Sigmoid colon (tissue), 7 donors: ENCODE data around the gene EML3. TPM values are rescaled to one million over a fixed set of nuclear protein-coding genes. Genes with fewer than 3 reads are reported as not detected.

ENCODE experiments used
- DNase-seq: peaks from one replicate; pipeline ENCODE4 v3.0.0-alpha.2; 2019
- H3K27ac ChIP-seq, 4 donors: fragments of 200-600 bp; sonication (generic); one replicate each; pipeline ENCODE4 v1.5.1; 2016 to 2019; ENCODE audit warnings: mild to moderate bottlenecking in 1 of 4
- H3K27me3 ChIP-seq, 3 donors: fragments of 200-600 bp; sonication (generic); one replicate each; pipeline ENCODE4 v1.5.1; 2019; ENCODE audit warnings: mild to moderate bottlenecking in 1 of 3
- H3K36me3 ChIP-seq, 4 donors: fragments of 200-600 bp; sonication (generic); one replicate each; pipeline ENCODE4 v1.5.1; 2016 to 2019
- H3K4me1 ChIP-seq, 4 donors: fragments of 200-600 bp; sonication (generic); one replicate each; pipeline ENCODE4 v1.5.1; 2017 to 2019
- H3K4me3 ChIP-seq, 4 donors: fragments of 200-600 bp; sonication (generic); one replicate each; pipeline ENCODE4 v1.5.1; 2017 to 2019; ENCODE audit warnings: mild to moderate bottlenecking in 2 of 4, moderate library complexity in 1 of 4
- H3K9me3 ChIP-seq, 4 donors: fragments of 200-600 bp in 3 of 4; sonication (generic) in 3 of 4; one replicate each; pipeline versions ENCODE4 v1.5.1 to v1.6.1; 2013 to 2019
- EP300 ChIP-seq, 4 donors: sonication (generic); formaldehyde crosslinking; IDR thresholded peaks; one replicate each; pipeline ENCODE4 v1.6.1; 2017; ENCODE audit warnings: antibody characterized with exemption in 4 of 4
- POLR2A ChIP-seq, 2 donors: fragments of 450-650 bp; IDR thresholded peaks; one replicate each; pipeline ENCODE4 v1.6.1; 2016; ENCODE audit warnings: antibody characterized with exemption in 2 of 2, mild to moderate bottlenecking in 2 of 2, moderate library complexity in 2 of 2
- POLR2AphosphoS5 ChIP-seq, 4 donors: sonication (generic); formaldehyde crosslinking; IDR thresholded peaks; one replicate each; pipeline ENCODE4 v1.6.1; 2017; ENCODE audit warnings: antibody characterized with exemption in 4 of 4
- WGBS, 2 donors: extraction: QIAGEN DNeasy Blood & Tissue Kit; methylation state at CpG; one replicate each; pipeline ENCODE4 v1.1.7; 2013; 5-methylcytosine and 5-hydroxymethylcytosine counted together
- intact Hi-C: fragments of 100-400 bp; cut with DNase I; formaldehyde crosslinking; loops from one replicate; pipeline ENCODE4 v1.15.1; 2023
- polyA plus RNA-seq, 3 donors: library from polyadenylated mRNA; stranded (reverse); fragments of 200-250 nt; gene quantifications; one replicate each; pipeline ENCODE4 v1.2.3, GENCODE V29; 2013
- total RNA-seq, 4 donors: library from RNA; depleted of rRNA; stranded (reverse); fragments of >200 nt; gene quantifications; one replicate each; pipeline ENCODE4 v1.1.0, GENCODE V29; 2016
- TF ChIP-seq, protein P1 (sequence below), 4 experiments: fragments of 450-650 bp in 3 of 4; fragments of 200-600 bp in 1 of 4; IDR thresholded peaks; one replicate each; pipeline ENCODE4 v1.5.1; 2016 to 2019; ENCODE audit warnings: antibody characterized with exemption in 4 of 4, mild to moderate bottlenecking in 3 of 4, moderate library complexity in 2 of 4
- donor health status: healthy with polysubstance abuse.
- donor health status: Bipolar disorder and iron deficiency.
- donor health status: healthy.

Gene EML3
- total and polyA plus RNA-seq, 7 donors = 10.6 to 50.7 (median 26.3) TPM

- DNase-seq = no peak
- TF ChIP-seq POLR2A (IDR thresholded peaks at IDR 0.05) = no peak
- TF ChIP-seq EP300 (IDR thresholded peaks at IDR 0.05) = no peak
- TF ChIP-seq, protein P1, sequence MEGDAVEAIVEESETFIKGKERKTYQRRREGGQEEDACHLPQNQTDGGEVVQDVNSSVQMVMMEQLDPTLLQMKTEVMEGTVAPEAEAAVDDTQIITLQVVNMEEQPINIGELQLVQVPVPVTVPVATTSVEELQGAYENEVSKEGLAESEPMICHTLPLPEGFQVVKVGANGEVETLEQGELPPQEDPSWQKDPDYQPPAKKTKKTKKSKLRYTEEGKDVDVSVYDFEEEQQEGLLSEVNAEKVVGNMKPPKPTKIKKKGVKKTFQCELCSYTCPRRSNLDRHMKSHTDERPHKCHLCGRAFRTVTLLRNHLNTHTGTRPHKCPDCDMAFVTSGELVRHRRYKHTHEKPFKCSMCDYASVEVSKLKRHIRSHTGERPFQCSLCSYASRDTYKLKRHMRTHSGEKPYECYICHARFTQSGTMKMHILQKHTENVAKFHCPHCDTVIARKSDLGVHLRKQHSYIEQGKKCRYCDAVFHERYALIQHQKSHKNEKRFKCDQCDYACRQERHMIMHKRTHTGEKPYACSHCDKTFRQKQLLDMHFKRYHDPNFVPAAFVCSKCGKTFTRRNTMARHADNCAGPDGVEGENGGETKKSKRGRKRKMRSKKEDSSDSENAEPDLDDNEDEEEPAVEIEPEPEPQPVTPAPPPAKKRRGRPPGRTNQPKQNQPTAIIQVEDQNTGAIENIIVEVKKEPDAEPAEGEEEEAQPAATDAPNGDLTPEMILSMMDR (IDR thresholded peaks at IDR 0.05) = no peak
- TF ChIP-seq POLR2AphosphoS5 (IDR thresholded peaks at IDR 0.05) = no peak
Measured at GRCh38 chr11:62575837-62576236, 36.7 kb downstream of the EML3 start.

DNA sequence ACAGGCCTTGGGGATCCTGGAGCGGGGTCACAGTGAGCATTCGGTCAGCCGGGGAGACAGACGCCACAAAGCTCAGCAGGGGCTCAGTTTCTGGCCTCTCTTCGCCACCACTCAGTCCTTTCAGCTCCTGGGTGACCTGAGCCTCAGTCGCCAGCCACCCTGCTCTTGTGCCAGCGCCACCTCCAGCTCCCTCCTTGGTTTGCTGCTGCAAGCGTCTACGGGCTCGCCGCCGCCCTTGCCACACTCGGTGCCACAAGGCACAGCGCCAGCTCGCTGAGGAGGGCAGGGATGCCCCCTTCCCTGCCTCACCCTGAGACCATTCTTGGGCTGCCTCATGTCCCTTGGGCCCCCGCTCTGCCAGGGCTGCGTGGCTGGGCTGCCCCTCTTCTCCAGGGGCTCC lies 37.4 kb downstream of the EML3 start:
- Histone ChIP-seq H3K36me3 (peaks cover 4 to 64% (median 34%) of the 10 kb centered on the region in 4 donors), H3K4me1 (peaks cover 0 to 47% (median 35%) of the 10 kb centered on the region in 4 donors), H3K4me3 (peak overlapping the region in 3 of 4 donors; percentile 64 to 92 (median 75)), H3K27ac (peak overlapping the region; percentile 91 to 94 (median 93)), H3K9me3 (no peaks in the 10 kb centered on the region), H3K27me3 (no peaks in the 10 kb centered on the region)
- TF ChIP-seq POLR2A (IDR thresholded peaks at IDR 0.05) (no peak), POLR2AphosphoS5 (IDR thresholded peaks at IDR 0.05) (no peak), EP300 (IDR thresholded peaks at IDR 0.05) (no peak)
- TF ChIP-seq, protein P1 (IDR thresholded peaks at IDR 0.05) = no peak
- 33 to 65% methylated on average over 17 of the region's 17 CpGs for WGBS, 2 donors
- no peak for DNase-seq
- intact Hi-C loops = loop anchor here (2.0 kb wide), 1 partner anchor 16 kb away; the partner anchor contains the start of gene TUT1

More at GRCh38 chr11:62575837-62576236, 36.7 kb downstream of the EML3 start:
- peaks cover 0 to 41% (median 35%) of the 10 kb centered on the region in 4 donors for H3K4me1 ChIP-seq
- no peaks in the 10 kb centered on the region for H3K9me3 ChIP-seq
- WGBS, 2 donors = 92 to 93% methylated on average over 14 of the region's 14 CpGs
- peak overlapping the region in 1 of 4 donors; percentile 64 for H3K4me3 ChIP-seq
- H3K36me3 ChIP-seq = peaks cover 0 to 63% (median 29%) of the 10 kb centered on the region in 4 donors
- intact Hi-C loops = loop anchor here (2.0 kb wide), 1 partner anchor 15 kb away; the partner anchor contains the start of gene TUT1
- peak overlapping the region; percentile 91 to 94 (median 93) for H3K27ac ChIP-seq
- H3K27me3 ChIP-seq = no peaks in the 10 kb centered on the region

DNA sequence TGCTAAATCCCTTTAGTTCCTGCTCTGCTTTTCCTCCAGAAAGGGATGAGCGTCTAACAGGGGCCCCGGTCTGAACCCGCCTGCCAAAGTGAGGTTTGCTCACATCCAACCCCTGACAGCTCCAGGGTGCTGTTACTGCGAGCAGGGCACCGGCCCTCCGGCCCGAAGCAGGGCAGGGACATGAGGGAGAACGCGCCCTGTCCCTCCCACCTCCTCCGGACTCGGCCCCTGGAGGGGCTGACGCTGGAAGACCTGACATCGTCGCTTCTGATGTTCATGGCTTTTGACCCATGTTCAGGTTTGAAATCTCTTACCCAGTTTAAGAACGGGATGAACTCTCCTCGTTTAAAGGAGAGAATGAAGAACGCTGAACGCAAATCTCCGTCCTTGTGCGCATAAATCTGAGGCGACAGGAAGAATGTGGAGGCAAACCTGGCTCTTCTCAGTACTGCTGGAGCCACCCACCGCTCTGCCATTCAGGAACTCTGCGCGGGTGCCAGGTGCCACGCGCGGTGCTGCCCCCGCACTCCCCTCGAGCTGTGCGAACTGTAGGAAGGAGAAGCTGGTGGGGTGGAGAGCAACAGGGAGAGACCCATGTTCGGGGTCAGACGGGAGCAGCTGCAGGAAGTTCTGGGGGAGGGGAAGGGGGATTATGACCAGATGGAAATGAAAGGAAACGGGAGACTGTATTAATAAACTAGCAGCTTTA lies 38.1 kb downstream of the EML3 start:
- Histone ChIP-seq H3K27ac (peak overlapping the region; percentile 91 to 94 (median 93)), H3K4me3 (peak overlapping the region; percentile 43 to 92 (median 70)), H3K36me3 (peaks cover 4 to 64% (median 39%) of the 10 kb centered on the region in 4 donors), H3K27me3 (no peaks in the 10 kb centered on the region), H3K4me1 (peaks cover 0 to 53% (median 35%) of the 10 kb centered on the region in 4 donors), H3K9me3 (no peaks in the 10 kb centered on the region)
- intact Hi-C loops = loop anchor here (2.0 kb wide), 1 partner anchor 16 kb away; the partner anchor contains the start of gene TUT1
- DNase-seq = no peak
- TF ChIP-seq POLR2AphosphoS5 (IDR thresholded peaks at IDR 0.05) (peak in 3 of 4 donors; percentile 28 to 55 (median 48)), EP300 (IDR thresholded peaks at IDR 0.05) (no peak), POLR2A (IDR thresholded peaks at IDR 0.05) (peak in 1 of 2 donors; percentile 35)
- TF ChIP-seq, protein P1 (IDR thresholded peaks at IDR 0.05) = no peak
- WGBS, 2 donors = 1% methylated on average over 33 of the region's 33 CpGs

DNA sequence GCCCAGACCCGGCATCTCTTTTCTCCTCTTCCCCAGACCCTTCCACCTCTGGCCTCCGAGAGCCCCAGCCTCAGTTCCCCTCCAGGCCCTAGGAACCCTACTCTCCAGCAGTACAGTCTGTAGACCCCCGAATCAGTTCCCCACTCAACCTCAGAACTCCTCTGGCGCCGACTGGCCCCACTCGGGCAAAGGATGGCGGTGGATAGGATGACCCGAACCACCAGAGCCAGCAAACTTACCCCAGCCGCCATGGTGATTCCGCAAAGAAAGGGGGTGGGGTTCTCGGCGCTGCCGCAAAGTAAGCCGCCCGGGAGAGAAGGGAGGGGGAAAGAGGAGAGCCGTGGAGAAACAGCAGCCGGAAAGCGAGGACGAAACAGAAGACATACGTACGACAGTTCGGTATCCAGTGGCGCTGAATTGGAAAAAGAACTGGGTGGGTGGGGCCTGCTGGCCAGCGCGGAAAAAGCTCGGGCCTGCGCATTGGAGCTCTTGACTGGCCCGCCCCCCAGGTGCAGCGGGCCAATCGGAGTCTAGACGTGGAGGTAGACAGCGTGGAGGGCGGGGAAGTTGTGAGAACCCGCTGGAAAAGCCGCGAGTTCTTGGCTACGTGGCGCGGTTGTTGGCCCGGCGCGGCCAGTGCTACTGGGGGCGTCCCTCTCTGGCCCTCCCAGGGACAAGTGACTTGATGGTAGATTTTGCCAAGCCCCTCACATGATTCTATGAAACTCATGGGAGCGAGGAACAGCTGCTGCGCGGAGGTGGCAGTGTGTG lies 38.8 kb downstream of the EML3 start, which contains the start of gene EEF1G:
TSS of gene EEF1G (minus strand) at position 300 of the 771 bp plus-strand sequence. CDS start at position 251, 49 bp downstream.
- Histone ChIP-seq H3K27me3 (no peaks in the 10 kb centered on the region), H3K4me3 (peak within 1 kb of the TSS; percentile 64 to 92 (median 78)), H3K9me3 (no peaks in the 10 kb centered on the region), H3K27ac (peak within 1 kb of the TSS; percentile 91 to 94 (median 93)), H3K36me3 (peaks cover 4 to 64% (median 44%) of the 10 kb centered on the region in 4 donors), H3K4me1 (peaks cover 0 to 53% (median 35%) of the 10 kb centered on the region in 4 donors)
- WGBS, 2 donors = 0% methylated on average over 46 of the region's 46 CpGs
- peak; percentile 99 for DNase-seq
- TF ChIP-seq POLR2A (IDR thresholded peaks at IDR 0.05) (peak; percentile 92 to 93), EP300 (IDR thresholded peaks at IDR 0.05) (peak in 1 of 4 donors; percentile 60), POLR2AphosphoS5 (IDR thresholded peaks at IDR 0.05) (peak; percentile 77 to 97 (median 96))
- TF ChIP-seq, protein P1 (IDR thresholded peaks at IDR 0.05) = no peak
- intact Hi-C loops = loop anchor here (2.0 kb wide), 1 partner anchor 17 kb away; the partner anchor contains the start of gene TUT1
